ENCODE results near the gene COG5.

DNA sequence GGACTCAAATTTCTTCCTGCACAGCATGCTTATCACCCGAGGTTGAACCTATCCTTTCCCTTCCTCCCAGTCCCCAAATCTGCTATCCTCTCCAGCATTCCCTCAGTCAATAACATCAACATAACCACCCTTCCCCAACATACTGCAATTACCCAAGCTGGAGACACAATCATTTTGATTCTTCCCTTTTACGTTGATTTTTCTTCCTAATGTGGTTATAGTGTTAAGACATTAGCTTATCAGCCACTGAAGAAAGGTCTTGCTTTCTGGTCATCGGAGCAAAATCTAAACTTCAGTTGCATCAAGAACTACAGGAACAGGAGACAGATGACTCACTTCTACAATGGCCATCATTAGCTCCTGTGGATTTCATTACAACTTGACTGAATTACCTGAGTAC, 398.4 kb downstream of the COG5 start:
- TF ChIP-seq, protein P1, sequence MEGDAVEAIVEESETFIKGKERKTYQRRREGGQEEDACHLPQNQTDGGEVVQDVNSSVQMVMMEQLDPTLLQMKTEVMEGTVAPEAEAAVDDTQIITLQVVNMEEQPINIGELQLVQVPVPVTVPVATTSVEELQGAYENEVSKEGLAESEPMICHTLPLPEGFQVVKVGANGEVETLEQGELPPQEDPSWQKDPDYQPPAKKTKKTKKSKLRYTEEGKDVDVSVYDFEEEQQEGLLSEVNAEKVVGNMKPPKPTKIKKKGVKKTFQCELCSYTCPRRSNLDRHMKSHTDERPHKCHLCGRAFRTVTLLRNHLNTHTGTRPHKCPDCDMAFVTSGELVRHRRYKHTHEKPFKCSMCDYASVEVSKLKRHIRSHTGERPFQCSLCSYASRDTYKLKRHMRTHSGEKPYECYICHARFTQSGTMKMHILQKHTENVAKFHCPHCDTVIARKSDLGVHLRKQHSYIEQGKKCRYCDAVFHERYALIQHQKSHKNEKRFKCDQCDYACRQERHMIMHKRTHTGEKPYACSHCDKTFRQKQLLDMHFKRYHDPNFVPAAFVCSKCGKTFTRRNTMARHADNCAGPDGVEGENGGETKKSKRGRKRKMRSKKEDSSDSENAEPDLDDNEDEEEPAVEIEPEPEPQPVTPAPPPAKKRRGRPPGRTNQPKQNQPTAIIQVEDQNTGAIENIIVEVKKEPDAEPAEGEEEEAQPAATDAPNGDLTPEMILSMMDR (IDR thresholded peaks at IDR 0.05), result no peak
- TF ChIP-seq POLR2A (IDR thresholded peaks at IDR 0.05), result no peak
